Erythroblast (primary cell): Measurements from ENCODE around the gene ENTREP1.
"Not testable (repeated sequence)": the region's sequence is repeated elsewhere in the genome, so short reads cannot be mapped to it uniquely, and the experiment has no call there.

Experiments used
- GATA1 ChIP-seq: IDR thresholded peaks from 2 replicates; pipeline ENCODE4 v1.6.1; 2011; ENCODE audit warnings: low read depth, mild to moderate bottlenecking, control low read depth, low read length, moderate library complexity
- POLR2A ChIP-seq: IDR thresholded peaks from 2 replicates; pipeline ENCODE4 v1.6.1; 2011; ENCODE audit warnings: mild to moderate bottlenecking, low read length

DNA sequence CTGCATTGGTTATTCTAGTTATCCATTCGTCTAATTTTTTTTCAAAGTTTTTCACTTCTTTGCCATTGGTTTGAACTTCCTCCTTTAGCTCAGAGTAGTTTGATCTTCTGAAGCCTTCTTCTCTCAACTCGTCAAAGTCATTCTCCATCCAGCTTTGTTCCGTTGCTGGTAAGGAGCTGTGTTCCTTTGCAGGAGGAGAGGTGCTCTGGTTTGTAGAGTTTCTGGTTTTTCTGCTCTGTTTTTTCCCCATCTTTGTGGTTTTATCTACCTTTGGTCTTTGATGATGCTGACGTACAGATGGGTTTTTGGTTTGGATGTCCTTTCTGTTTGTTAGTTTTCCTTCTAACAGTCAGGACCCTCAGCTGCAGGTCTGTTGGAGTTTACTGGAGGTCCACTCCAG, 114.6 kb downstream of the ENTREP1 start:
- TF ChIP-seq POLR2A, GATA1: not testable (repeated sequence)
